ENCODE data around the gene NCAM1.
"Not testable (repeated sequence)": the region's sequence is repeated elsewhere in the genome, so short reads cannot be mapped to it uniquely, and the experiment has no call there.

NCAM1 gene

DNA sequence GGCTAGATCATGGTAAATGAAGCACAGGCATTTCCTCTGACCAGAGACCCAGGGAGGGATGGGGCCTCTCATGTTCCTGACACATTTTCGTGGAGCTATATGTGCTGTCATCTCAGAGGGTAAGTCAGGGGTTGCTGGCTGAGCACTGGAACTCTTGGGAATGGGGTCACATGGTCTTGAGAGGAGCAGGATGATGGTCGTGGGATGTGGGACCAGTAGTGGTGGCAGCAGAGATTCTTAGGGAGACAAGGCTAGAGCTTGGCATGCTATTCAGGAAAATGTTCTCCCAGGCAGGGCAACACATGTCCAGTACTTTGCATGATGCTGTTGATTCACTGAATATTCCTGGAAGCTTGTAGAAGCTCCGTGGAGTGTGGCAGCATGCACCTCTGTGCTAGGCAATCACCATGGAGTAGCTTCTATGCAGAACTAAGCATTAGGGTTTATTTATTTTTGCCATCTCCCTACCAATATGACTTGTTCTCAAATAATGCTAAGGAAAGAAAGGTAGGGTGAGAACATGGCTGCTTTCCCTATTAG lies 321.7 kb downstream of the NCAM1 start:
- no peak for DNase-seq

DNA sequence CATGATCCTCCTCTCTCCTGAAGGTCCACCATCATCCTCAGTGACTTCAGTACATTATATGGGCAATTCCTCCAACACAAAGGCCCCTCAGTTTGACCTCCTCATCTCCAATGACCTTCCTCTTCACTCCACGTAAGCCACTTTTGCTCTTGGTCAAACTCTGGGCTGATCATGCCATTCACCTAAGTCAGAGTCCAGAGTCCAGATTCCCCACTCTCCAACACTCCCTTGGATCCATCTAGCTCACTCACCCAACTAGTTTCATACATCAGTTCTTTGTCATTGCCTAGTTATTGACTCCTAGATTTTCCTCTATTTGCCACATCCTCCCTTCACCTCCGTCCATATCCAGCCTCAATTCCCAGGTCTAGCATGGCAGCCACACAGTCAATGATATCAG lies 322.7 kb downstream of the NCAM1 start:
- DNase-seq = no peak

- DNase-seq = no peak
Measured at GRCh38 chr11:113286009-113286408, 324.8 kb downstream of the NCAM1 start.

DNA sequence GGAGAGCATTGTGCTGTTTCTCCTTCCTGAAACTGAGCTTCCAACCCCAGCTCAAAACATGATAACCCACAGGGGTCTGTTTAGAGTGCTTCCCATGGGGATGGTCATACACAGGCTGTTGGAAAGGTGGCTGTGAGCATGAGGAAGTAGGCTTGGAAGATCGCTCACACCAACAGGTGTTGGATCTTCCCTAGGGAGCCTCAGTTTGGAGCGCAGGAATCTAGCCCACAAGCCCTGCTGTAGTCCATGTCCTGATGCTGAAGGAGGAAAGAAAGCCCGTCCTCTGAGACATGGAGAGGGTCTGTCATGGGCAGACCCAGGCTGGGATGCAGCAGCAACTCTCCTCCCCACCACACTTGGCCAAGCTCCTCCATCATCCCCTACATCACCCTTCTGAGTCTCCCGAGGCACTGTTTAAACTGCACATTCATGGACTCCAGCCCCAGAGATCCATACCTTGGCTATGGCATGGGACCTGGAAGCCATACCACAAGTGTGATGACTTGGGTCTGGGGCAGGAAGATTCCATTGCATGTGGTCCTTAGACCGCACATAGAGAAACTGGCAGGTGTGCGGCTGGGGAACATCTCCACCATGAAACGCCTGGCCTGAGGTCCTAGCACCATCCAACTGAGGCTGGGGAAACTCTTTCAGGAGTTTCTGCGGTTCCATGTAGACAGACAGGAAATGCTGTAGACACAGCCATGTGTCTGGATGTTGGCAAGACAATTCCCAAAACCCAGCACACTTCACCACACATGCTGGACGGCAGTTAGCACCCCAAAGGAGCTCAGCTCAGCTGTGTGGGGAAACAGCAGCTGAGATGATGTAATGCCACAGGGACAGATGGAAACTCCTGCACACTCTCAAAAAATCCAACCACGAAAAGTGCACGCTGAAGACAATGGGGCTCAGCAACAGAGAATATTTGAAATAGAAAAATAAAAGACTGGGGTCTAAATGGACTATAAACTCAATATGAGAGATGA lies 325.6 kb downstream of the NCAM1 start:
- DNase-seq = no peak

- DNase-seq = no peak
Measured at GRCh38 chr11:113287801-113288200, 326.6 kb downstream of the NCAM1 start.

GRCh38 chr11:113288286-113288863 lies 327.2 kb downstream of the NCAM1 start:
- no peak for DNase-seq

GRCh38 chr11:113289431-113290187 lies 328.4 kb downstream of the NCAM1 start:
- peak; percentile 78 for DNase-seq

- DNase-seq = no peak
Measured at GRCh38 chr11:113293936-113294335, 332.7 kb downstream of the NCAM1 start.

DNA sequence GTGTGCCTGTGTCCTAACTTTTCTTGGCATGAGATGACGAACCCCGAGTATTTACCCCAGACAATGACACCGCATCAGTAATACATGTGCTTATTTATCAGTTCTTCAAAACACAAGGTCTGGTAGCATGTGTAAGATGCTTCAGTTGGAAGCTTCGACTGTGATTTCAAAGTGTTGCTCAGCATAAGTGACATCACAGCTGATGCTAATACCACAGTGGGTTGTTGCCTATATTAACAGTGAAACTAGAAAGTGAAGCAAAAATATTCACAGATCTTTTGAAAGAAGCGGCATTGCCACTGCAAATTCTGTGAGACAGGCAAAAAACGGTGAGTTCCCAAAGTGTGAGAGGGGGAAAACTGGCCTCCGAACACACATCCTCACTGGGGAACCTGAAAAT lies 334.8 kb downstream of the NCAM1 start:
- DNase-seq = no peak

GRCh38 chr11:113296447-113297205 lies 335.4 kb downstream of the NCAM1 start:
- DNase-seq = no peak

GRCh38 chr11:113298496-113298895 lies 337.3 kb downstream of the NCAM1 start:
- not testable (repeated sequence) for DNase-seq

DNA sequence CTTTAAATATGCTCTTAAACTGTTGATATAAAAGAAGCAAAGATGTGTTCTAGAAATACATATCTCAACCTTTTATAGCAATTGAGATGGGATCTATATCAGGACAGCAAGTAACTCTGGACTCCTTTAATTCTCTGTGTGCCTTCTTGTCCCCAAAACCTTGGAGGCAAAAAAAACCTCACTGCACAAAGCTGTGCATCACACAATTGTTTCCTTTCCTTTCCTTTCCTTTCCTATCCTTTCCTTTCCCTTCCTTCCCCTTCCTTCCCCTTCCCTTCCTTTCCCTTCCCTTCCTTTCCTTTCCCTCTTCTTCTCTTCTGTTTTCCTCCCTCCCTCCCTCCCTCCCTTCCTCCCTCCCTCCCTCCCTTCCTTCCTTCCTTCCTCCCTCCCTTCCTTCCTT lies 343.7 kb downstream of the NCAM1 start:
- no peak for DNase-seq

GRCh38 chr11:113305440-113306336 lies 344.5 kb downstream of the NCAM1 start:
- peak; percentile 81 for DNase-seq

GRCh38 chr11:113308601-113309000 lies 347.4 kb downstream of the NCAM1 start:
- no peak for DNase-seq

GRCh38 chr11:113311536-113311935 lies 350.3 kb downstream of the NCAM1 start:
- no peak for DNase-seq

GRCh38 chr11:113313601-113314000 lies 352.4 kb downstream of the NCAM1 start:
- DNase-seq = no peak

GRCh38 chr11:113314065-113314388 lies 352.8 kb downstream of the NCAM1 start:
- no peak for DNase-seq

- DNase-seq = peak; percentile 97
Measured at GRCh38 chr11:113314389-113315301, 353.4 kb downstream of the NCAM1 start, which contains the start of gene TTC12. TSS of gene TTC12 (plus strand) at chr11:113314583. CDS start at chr11:113316258, 1,675 bp downstream.

- no peak for DNase-seq
Measured at GRCh38 chr11:113315811-113316210, 354.6 kb downstream of the NCAM1 start.

DNA sequence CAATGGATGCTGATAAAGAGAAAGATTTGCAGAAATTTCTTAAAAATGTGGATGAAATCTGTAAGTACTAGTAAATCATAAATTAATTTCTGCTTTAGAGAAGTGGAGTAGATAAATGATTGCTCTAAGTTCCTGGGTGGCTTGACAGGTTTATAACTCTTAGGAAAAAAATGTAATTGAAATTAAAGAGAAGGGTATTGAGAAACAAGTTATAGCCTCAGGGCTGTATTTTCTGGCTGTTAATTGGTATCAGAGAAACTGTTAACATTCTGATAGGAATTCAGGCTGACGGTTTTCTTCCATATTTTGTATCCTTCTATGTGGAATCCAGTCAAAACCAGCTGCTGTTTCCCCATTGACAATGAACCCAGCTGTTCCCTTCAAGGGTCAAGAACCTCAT lies 355.0 kb downstream of the NCAM1 start:
- DNase-seq = no peak
